Activated B cell treated with CpG ODN at 0.5 μM for 24 hours (primary cell): Measurements from ENCODE around the gene STX4. TPM values are rescaled to one million over a fixed set of nuclear protein-coding genes. Genes with fewer than 3 reads are reported as not detected.
"Not testable (repeated sequence)": the region's sequence is repeated elsewhere in the genome, so short reads cannot be mapped to it uniquely, and the experiment has no call there.

ENCODE experiments used
- ATAC-seq: fragments of 200-7000 bp; cut with Tn5 transposase; one replicate; pipeline ENCODE4 v1.10.0; 2021; ENCODE audit warnings: low read depth, mild to moderate bottlenecking, moderate library complexity
- CTCF ChIA-PET: fragments of 350-600 bp; sonication (Branson Sonifier 250); formaldehyde crosslinking; loops from one replicate; lab custom pipeline; 2021; ENCODE audit warnings: antibody characterized with exemption; lab: Charles Lee
- POLR2A ChIA-PET: fragments of 350-600 bp; sonication (Branson Sonifier 250); formaldehyde crosslinking; loops from one replicate; lab custom pipeline; 2021; ENCODE audit warnings: antibody characterized with exemption; lab: Charles Lee
- DNase-seq: peaks from one replicate; pipeline ENCODE4 v3.0.0; 2022
- H3K27ac Mint-ChIP-seq: one replicate; pipeline ENCODE4 v1.8.0; 2020; ENCODE audit warnings: mixed read lengths
- H3K27me3 Mint-ChIP-seq: one replicate; pipeline ENCODE4 v1.8.0; 2021; ENCODE audit warnings: mixed read lengths
- H3K36me3 Mint-ChIP-seq: one replicate; pipeline ENCODE4 v1.8.0; 2021; ENCODE audit warnings: low read depth, mixed read lengths
- H3K4me1 Mint-ChIP-seq: one replicate; pipeline ENCODE4 v1.8.0; 2021; ENCODE audit warnings: mixed read lengths
- H3K4me3 Mint-ChIP-seq: one replicate; pipeline ENCODE4 v1.8.0; 2020; ENCODE audit warnings: mild to moderate bottlenecking, mixed read lengths
- H3K9me3 Mint-ChIP-seq: one replicate; pipeline ENCODE4 v1.8.0; 2020; ENCODE audit warnings: mixed read lengths
- CTCF ChIP-seq: fragments of 200-600 bp; IDR thresholded peaks from one replicate; pipeline ENCODE4 v1.8.0; 2022; ENCODE audit warnings: antibody characterized with exemption, mild to moderate bottlenecking
- intact Hi-C: fragments of 100-400 bp; cut with micrococcal nuclease; formaldehyde crosslinking; loops from one replicate; pipeline ENCODE4 v1.15.1; 2024
- total RNA-seq: library from RNA; stranded (reverse); gene quantifications from 2 replicates; pipeline ENCODE4 v1.2.3, GENCODE V29; 2022

Gene STX4
- total RNA-seq, 1 donor from 2014 or later: 107 TPM

DNA sequence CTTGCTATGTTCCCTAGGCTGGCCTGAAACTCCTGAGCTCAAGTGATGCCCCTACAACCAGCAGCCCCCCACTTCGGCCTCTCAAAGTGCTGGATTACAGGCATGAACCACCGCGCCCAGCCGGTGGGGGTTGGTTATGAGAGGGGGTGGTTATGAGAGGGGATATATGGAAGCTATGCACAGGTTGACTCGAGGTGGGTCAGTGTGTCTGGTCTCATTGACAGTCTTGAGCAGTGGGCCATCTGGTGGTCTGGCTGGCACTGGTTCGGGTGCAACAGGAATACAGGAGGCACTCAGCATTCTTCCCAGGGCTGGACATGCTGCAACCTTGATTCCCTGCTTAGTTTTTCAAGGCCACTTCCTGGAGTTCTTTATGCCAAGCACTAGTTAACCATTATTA, 17.3 kb upstream of the STX4 start:
- CTCF ChIA-PET: no interaction called here
- intact Hi-C loops: no loop called here
- peaks cover 13% of the 10 kb centered on the region for H3K4me1 Mint-ChIP-seq
- H3K27ac Mint-ChIP-seq: no peak overlapping the region
- no peak overlapping the region for H3K4me3 Mint-ChIP-seq
- H3K36me3 Mint-ChIP-seq: no peaks in the 10 kb centered on the region
- no peaks in the 10 kb centered on the region for H3K9me3 Mint-ChIP-seq
- TF ChIP-seq CTCF: no peak
- POLR2A ChIA-PET: interaction anchor here (0.7 kb wide), 1 partner anchor 864 kb away, joined by 6 read pairs; no protein-coding TSS in a partner anchor
- no peak for DNase-seq
- no peak for ATAC-seq
- H3K27me3 Mint-ChIP-seq: peaks cover 21% of the 10 kb centered on the region

DNA sequence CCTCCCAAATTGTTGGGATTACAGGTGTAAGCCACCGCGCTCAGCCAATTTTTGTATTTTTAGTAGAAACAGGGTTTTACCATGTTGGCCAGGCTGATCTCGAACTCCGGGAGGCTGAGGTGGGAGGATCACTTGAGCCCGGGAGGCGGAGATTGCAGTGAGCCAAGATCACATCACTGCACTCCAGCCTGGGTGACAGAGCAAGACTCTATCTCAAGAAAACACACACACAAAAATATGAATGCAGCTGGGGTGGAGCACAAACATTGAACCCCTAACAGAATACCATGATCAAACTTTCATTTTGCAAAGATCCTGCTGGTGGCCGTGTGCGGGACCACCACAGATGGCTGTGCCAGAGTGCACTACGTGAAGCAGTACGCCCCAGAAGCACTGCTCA, 15.6 kb upstream of the STX4 start:
- H3K4me1 Mint-ChIP-seq, POLR2A ChIA-PET, DNase-seq, H3K27ac Mint-ChIP-seq, H3K9me3 Mint-ChIP-seq, H3K27me3 Mint-ChIP-seq, H3K4me3 Mint-ChIP-seq, ATAC-seq, H3K36me3 Mint-ChIP-seq, intact Hi-C loops: not testable (repeated sequence)
- CTCF ChIA-PET: interaction anchor here (0.6 kb wide), 1 partner anchor 204 kb away, joined by 3 read pairs; no protein-coding TSS in a partner anchor

- peaks cover 5% of the 10 kb centered on the region for H3K27me3 Mint-ChIP-seq
- no peaks in the 10 kb centered on the region for H3K9me3 Mint-ChIP-seq
- H3K36me3 Mint-ChIP-seq: no peaks in the 10 kb centered on the region
- no peak for TF ChIP-seq CTCF
- DNase-seq (no peak), ATAC-seq (no peak)
- ChIA-PET CTCF (no interaction called here), POLR2A (interaction anchor here (0.6 kb wide), 1 partner anchor 23 kb away, joined by 3 read pairs; no protein-coding TSS in a partner anchor)
- H3K27ac Mint-ChIP-seq: no peak overlapping the region
- no peaks in the 10 kb centered on the region for H3K4me1 Mint-ChIP-seq
- H3K4me3 Mint-ChIP-seq: no peak overlapping the region
- intact Hi-C loops: no loop called here
These were observed 12.8 kb upstream of the STX4 start for GRCh38 chr16:31020536-31020935.

- no peaks in the 10 kb centered on the region for H3K9me3 Mint-ChIP-seq
- no peaks in the 10 kb centered on the region for H3K4me1 Mint-ChIP-seq
- POLR2A ChIA-PET: no interaction called here
- intact Hi-C loops: no loop called here
- H3K27ac Mint-ChIP-seq: no peak overlapping the region
- no peak for TF ChIP-seq CTCF
- no peaks in the 10 kb centered on the region for H3K27me3 Mint-ChIP-seq
- ATAC-seq: no peak
- H3K36me3 Mint-ChIP-seq: no peaks in the 10 kb centered on the region
- no peak overlapping the region for H3K4me3 Mint-ChIP-seq
- DNase-seq: no peak
- CTCF ChIA-PET: no interaction called here
These were observed 10.7 kb upstream of the STX4 start for GRCh38 chr16:31022544-31023251.

DNA sequence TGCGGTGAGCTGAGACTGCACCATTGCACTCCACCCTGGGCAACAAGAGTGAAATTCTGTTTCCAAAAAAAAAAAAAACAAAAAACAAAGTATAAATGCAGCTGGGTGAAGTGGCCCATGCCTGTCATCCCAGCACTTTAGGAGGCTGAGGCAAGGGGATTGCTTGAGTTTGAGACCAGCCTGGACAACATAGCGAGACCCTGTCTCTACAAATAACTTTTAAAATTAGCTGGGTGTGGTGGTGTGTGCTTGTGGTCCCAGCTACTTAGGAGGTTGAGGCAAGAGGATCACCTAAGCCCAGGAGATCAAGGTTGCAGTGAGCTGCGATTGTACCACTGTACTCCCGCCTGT, 10.1 kb upstream of the STX4 start:
- intact Hi-C loops: no loop called here
- DNase-seq: no peak
- H3K27me3 Mint-ChIP-seq: no peaks in the 10 kb centered on the region
- H3K9me3 Mint-ChIP-seq: no peaks in the 10 kb centered on the region
- ChIA-PET POLR2A (no interaction called here), CTCF (interaction anchor here (0.6 kb wide), 1 partner anchor 672 kb away, joined by 3 read pairs; no protein-coding TSS in a partner anchor)
- H3K4me3 Mint-ChIP-seq: no peak overlapping the region
- H3K36me3 Mint-ChIP-seq: no peaks in the 10 kb centered on the region
- no peaks in the 10 kb centered on the region for H3K4me1 Mint-ChIP-seq
- ATAC-seq: no peak
- no peak overlapping the region for H3K27ac Mint-ChIP-seq
- no peak for TF ChIP-seq CTCF
